C4-2B (cell line): ENCODE data around the gene BEX3.

ENCODE experiments used
- H3K27ac ChIP-seq: fragments of 450-650 bp; 2 replicates; pipeline ENCODE4 v1.5.1; 2017
- CTCF ChIP-seq: fragments of 450-650 bp; conservative IDR thresholded peaks from 2 replicates; pipeline ENCODE4 v1.5.1; 2017; ENCODE audit warnings: mild to moderate bottlenecking
- ZFX ChIP-seq: fragments of 450-650 bp; IDR thresholded peaks from 2 replicates; pipeline ENCODE4 v1.6.1; 2017

The BEX3 gene

GRCh38 chrX:103414561-103414960 is 38.2 kb downstream of the BEX3 start:
- no peak overlapping the region for H3K27ac ChIP-seq
- no peak for TF ChIP-seq CTCF
- TF ChIP-seq ZFX, result no peak

- no peak for TF ChIP-seq ZFX
- no peak for TF ChIP-seq CTCF
- no peak overlapping the region for H3K27ac ChIP-seq
Measured at GRCh38 chrX:103415068-103415467, 38.7 kb downstream of the BEX3 start.

- no peak for TF ChIP-seq ZFX
- TF ChIP-seq CTCF, result no peak
- H3K27ac ChIP-seq, result no peak overlapping the region
Measured at GRCh38 chrX:103415528-103415927, 39.2 kb downstream of the BEX3 start.

GRCh38 chrX:103417370-103417769 is 41.0 kb downstream of the BEX3 start:
- H3K27ac ChIP-seq, result no peak overlapping the region
- TF ChIP-seq ZFX (no peak), CTCF (no peak)

GRCh38 chrX:103417933-103418332 is 41.6 kb downstream of the BEX3 start:
- no peak for TF ChIP-seq ZFX
- TF ChIP-seq CTCF, result no peak
- H3K27ac ChIP-seq, result no peak overlapping the region

GRCh38 chrX:103418811-103419340 is 42.5 kb downstream of the BEX3 start:
- no peak for TF ChIP-seq CTCF
- no peak for TF ChIP-seq ZFX
- no peak overlapping the region for H3K27ac ChIP-seq

- TF ChIP-seq ZFX (no peak), CTCF (no peak)
- H3K27ac ChIP-seq, result no peak overlapping the region
Measured at GRCh38 chrX:103423955-103424638, 47.8 kb downstream of the BEX3 start.
